ENCODE measurements around the gene KDM4B. TPM values are rescaled to one million over a fixed set of nuclear protein-coding genes. Genes with fewer than 3 reads are reported as not detected.

Gene KDM4B
- total RNA-seq, 1 experiment from 2014 or later, result 35.9 TPM

GRCh38 chr19:5119297-5119998 is 150.5 kb downstream of the KDM4B start:
- CTCF ChIA-PET, result no interaction called here
- Histone ChIP-seq H4K20me1 (ENCODE audit: insufficient read depth) (no peaks in the 10 kb centered on the region), H3K9ac (ENCODE audit: low read length) (no peak overlapping the region), H3K27me3 (ENCODE audit: insufficient read depth, low read length) (no peaks in the 10 kb centered on the region), H2AFZ (ENCODE audit: low read depth, low read length, poor library complexity, severe bottlenecking) (no peak overlapping the region), H3K4me3 (replicated peaks in 1 of 2; ENCODE audit: low read depth in 1 of 2, low read length in 2 of 2) (no peak overlapping the region), H3K27ac (ENCODE audit: low read depth, low read length) (no peak overlapping the region), H3K4me2 (ENCODE audit: low read length) (no peak overlapping the region), H3K9me2 (ENCODE audit: insufficient read depth) (no peaks in the 10 kb centered on the region), H3K36me3 (ENCODE audit: control insufficient read depth in 1 of 2, insufficient read depth in 2 of 2, low read length in 2 of 2) (no peaks in the 10 kb centered on the region; a peak in 2 of 4 replicates), H3K9me3 (ENCODE audit: control insufficient read depth in 1 of 2, insufficient read depth in 1 of 2, low read depth in 1 of 2, low read length in 2 of 2) (no peaks in the 10 kb centered on the region), H3K4me1 (ENCODE audit: control insufficient read depth in 1 of 2, insufficient read depth in 2 of 2, low read length in 2 of 2) (no peaks in the 10 kb centered on the region), H3K79me2 (ENCODE audit: insufficient read depth, low read length) (no peaks in the 10 kb centered on the region)
- TF ChIP-seq RAD21 (IDR thresholded peaks at IDR 0.05; ENCODE audit: low read depth), result no peak
- no peak for TF ChIP-seq ZFX (IDR thresholded peaks at IDR 0.05)
- TF ChIP-seq JUND (IDR thresholded peaks at IDR 0.05), result no peak
- intact Hi-C loops (cut with micrococcal nuclease), result no loop called here
- ATAC-seq (no peak), DNase-seq (ENCODE audit: low read depth, low spot score) (no peak)
- no TSS peak for BruUV-seq (replicated peaks)
- RAD21 ChIA-PET (ENCODE audit: low non-redundant PET in 1 of 2, low total read pairs in 2 of 2, uncharacterized antibody in 2 of 2, unreplicated experiment in 2 of 2), result no interaction called here
- POLR2A ChIA-PET, result no interaction called here

DNA sequence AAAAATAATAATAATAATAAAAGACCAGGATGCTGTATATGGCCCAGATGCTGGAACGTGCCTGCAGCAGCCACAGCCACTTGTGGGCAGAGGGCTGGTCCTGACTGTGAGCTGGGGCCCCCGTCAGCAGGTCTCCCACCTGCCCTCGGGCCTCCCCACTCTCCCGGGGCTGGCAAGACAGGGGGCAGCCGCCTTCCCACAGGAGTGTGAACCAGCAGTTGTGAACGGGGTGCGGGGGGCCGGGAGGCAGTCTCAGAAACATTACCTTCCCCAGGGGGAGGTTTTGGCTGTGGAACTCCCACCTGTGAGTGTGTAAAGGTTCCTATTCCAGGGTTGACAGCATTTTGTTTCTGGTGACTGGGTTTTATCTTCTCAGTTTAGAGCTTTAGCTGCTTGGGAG is 151.4 kb downstream of the KDM4B start:
- TF ChIP-seq EZH2phosphoT487 (IDR thresholded peaks at IDR 0.05; ENCODE audit: borderline replicate concordance), result no peak
- TF ChIP-seq POLR2AphosphoS5 (IDR thresholded peaks at IDR 0.05; ENCODE audit: low read depth, low read length), result no peak
- TF ChIP-seq CTCF (IDR thresholded peaks at IDR 0.05 in 2 of 3, conservative IDR thresholded peaks at IDR 0.05 in 1 of 3; ENCODE audit: borderline replicate concordance in 1 of 3, insufficient read depth in 1 of 3, low read depth in 2 of 3, low read length in 2 of 3), result no peak
- TF ChIP-seq EZH2 (IDR thresholded peaks at IDR 0.05), result no peak
- no peak for TF ChIP-seq SIN3A (IDR thresholded peaks at IDR 0.05; ENCODE audit: low read depth)
- TF ChIP-seq, protein P1, sequence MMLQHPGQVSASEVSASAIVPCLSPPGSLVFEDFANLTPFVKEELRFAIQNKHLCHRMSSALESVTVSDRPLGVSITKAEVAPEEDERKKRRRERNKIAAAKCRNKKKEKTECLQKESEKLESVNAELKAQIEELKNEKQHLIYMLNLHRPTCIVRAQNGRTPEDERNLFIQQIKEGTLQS (IDR thresholded peaks at IDR 0.05), result no peak
- no peak for TF ChIP-seq RAD21 (IDR thresholded peaks at IDR 0.05; ENCODE audit: low read depth)
- no peak for TF ChIP-seq EGR1 (IDR thresholded peaks at IDR 0.05; ENCODE audit: low read depth)
- no peak for TF ChIP-seq FOSL1 (IDR thresholded peaks at IDR 0.05; ENCODE audit: low read depth)
- intact Hi-C loops (cut with micrococcal nuclease), result no loop called here
- Histone ChIP-seq H4K20me1 (ENCODE audit: insufficient read depth) (no peaks in the 10 kb centered on the region), H3K36me3 (ENCODE audit: control insufficient read depth in 1 of 2, insufficient read depth in 2 of 2, low read length in 2 of 2) (no peaks in the 10 kb centered on the region; a peak in 1 of 4 replicates), H3K79me2 (ENCODE audit: insufficient read depth, low read length) (no peaks in the 10 kb centered on the region), H3K4me3 (replicated peaks in 1 of 2; ENCODE audit: low read depth in 1 of 2, low read length in 2 of 2) (no peak overlapping the region), H3K4me2 (ENCODE audit: low read length) (no peak overlapping the region), H3K27me3 (ENCODE audit: insufficient read depth, low read length) (no peaks in the 10 kb centered on the region), H3K4me1 (ENCODE audit: control insufficient read depth in 1 of 2, insufficient read depth in 2 of 2, low read length in 2 of 2) (no peaks in the 10 kb centered on the region), H3K27ac (ENCODE audit: low read depth, low read length) (no peak overlapping the region), H3K9ac (ENCODE audit: low read length) (no peak overlapping the region), H3K9me2 (ENCODE audit: insufficient read depth) (no peaks in the 10 kb centered on the region), H3K9me3 (ENCODE audit: control insufficient read depth in 1 of 2, insufficient read depth in 1 of 2, low read depth in 1 of 2, low read length in 2 of 2) (no peaks in the 10 kb centered on the region), H2AFZ (ENCODE audit: low read depth, low read length, poor library complexity, severe bottlenecking) (no peak overlapping the region)
- no peak for DNase-seq (ENCODE audit: low read depth, low spot score)
- BruUV-seq (replicated peaks), result no TSS peak
- no peak for ATAC-seq
- ChIA-PET POLR2A (no interaction called here), CTCF (no interaction called here), RAD21 (ENCODE audit: low non-redundant PET in 1 of 2, low total read pairs in 2 of 2, uncharacterized antibody in 2 of 2, unreplicated experiment in 2 of 2) (no interaction called here)

Measured in HCT116 (cell line).